DOHH2 (cell line): ENCODE results near the gene SBSN.

ENCODE experiments used
- EZH2phosphoT487 ChIP-seq: fragments of 200-600 bp; sonication (generic); IDR thresholded peaks from 2 replicates; pipeline ENCODE4 v1.6.1; 2017; ENCODE audit warnings: borderline replicate concordance, mild to moderate bottlenecking, antibody characterized with exemption, low read length, moderate library complexity, mixed read lengths
- TF ChIP-seq, protein P1 (sequence below): fragments of 200-600 bp; sonication (generic); IDR thresholded peaks from one replicate; pipeline ENCODE4 v1.5.1; 2014; ENCODE audit warnings: antibody characterized with exemption, mild to moderate bottlenecking, low read depth, low read length; ENCODE audit not compliant: poor library complexity, severe bottlenecking

DNA sequence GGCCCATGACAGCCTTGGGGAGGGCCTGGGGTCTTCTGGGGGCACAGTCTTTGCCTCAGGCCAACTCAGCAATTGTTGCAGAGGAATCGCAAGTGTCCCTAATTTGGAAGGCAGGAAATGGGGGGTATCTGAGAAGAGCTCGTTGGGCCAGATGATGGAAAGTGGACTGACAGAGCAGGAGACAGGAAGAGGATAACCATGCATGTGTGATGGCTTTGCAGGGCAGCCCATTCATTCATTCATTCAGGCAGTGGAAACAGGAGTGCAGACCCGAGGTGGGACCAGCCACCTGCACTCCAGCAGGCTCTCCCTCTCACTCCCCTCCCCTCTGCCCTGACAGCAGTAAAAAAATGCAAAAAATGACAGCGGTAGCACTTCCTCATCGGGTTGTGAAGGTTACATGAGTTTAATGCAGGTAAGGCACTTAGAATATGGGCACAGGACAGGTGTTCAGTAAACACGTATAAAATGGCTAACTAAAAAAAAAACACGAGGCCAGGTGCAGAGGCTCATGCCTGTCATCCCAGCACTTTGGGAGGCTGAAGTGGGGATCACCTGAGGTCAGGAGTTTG lies 12.3 kb upstream of the SBSN start:
- TF ChIP-seq, protein P1, sequence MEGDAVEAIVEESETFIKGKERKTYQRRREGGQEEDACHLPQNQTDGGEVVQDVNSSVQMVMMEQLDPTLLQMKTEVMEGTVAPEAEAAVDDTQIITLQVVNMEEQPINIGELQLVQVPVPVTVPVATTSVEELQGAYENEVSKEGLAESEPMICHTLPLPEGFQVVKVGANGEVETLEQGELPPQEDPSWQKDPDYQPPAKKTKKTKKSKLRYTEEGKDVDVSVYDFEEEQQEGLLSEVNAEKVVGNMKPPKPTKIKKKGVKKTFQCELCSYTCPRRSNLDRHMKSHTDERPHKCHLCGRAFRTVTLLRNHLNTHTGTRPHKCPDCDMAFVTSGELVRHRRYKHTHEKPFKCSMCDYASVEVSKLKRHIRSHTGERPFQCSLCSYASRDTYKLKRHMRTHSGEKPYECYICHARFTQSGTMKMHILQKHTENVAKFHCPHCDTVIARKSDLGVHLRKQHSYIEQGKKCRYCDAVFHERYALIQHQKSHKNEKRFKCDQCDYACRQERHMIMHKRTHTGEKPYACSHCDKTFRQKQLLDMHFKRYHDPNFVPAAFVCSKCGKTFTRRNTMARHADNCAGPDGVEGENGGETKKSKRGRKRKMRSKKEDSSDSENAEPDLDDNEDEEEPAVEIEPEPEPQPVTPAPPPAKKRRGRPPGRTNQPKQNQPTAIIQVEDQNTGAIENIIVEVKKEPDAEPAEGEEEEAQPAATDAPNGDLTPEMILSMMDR: no peak
- TF ChIP-seq EZH2phosphoT487: no peak
